ENCODE measurements around the gene TADA3. TPM values are rescaled to one million over a fixed set of nuclear protein-coding genes. Genes with fewer than 3 reads are reported as not detected.

TADA3 gene
- total RNA-seq, 1 donor: 102 TPM

DNA sequence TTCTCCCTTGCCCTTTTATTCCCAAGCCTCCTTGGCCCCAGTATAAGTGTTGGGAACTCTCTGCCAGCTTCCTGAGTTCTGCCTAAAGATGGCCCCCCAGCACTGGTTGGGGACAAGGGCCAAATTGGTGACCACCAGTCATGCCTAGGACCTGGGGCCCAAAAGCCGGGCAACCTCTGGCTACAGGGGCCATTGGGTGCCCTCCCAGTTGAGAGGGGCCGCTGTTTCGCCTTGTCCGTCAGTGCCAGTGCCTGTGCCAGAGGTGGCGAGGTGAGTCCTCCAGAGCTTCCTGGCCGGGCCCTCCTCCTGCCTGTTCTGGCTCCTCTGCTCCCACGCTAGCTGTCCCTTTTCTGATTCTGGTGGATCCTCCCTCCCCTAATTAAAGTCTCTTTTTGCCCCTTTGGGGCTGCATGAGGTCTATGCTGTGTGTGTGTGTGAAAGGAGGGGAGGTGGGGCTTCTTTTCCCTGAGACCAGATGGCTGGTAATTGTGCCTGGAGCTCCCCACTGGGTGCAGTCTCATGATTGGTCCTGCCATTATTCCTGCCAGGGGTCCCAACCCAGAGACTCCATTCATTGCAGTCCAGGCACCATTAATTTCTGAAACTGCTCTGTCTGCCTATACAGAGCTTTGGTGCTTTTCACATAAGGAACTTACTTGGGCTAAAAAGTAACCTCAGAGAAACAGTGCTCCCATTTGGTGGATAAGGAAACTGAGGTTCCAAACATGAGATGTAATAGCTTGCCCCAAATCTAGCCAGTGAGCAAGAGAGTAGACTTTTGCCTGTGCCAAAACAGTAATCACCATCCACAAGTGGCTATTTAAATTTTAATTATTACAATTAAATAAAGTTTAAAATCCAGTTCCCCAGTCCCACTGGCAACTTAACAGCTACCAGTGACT is 14.7 kb upstream of the TADA3 start:
- Histone ChIP-seq H3K79me2 (ENCODE audit: insufficient read depth, low read length) (peaks cover 11% of the 10 kb centered on the region), H3K4me3 (ENCODE audit: insufficient read depth, low read length) (no peak overlapping the region), H3K36me3 (ENCODE audit: insufficient read depth, low read length) (peaks cover 59% of the 10 kb centered on the region), H3K4me2 (ENCODE audit: insufficient read depth, low read length) (no peak overlapping the region), H3K9me3 (ENCODE audit: low read depth, low read length) (no peaks in the 10 kb centered on the region), H3K4me1 (ENCODE audit: insufficient read depth, low read length) (peaks cover 7% of the 10 kb centered on the region), H3K27ac (ENCODE audit: low read depth, low read length) (no peak overlapping the region), H2AFZ (ENCODE audit: low read length) (no peak overlapping the region), H4K20me1 (ENCODE audit: insufficient read depth, low read length) (no peaks in the 10 kb centered on the region), H3K27me3 (ENCODE audit: insufficient read depth, low read length) (no peaks in the 10 kb centered on the region)
- peak; percentile 42 for DNase-seq (ENCODE audit: insufficient read length, low spot score, missing footprints)
- TF ChIP-seq, protein P1, sequence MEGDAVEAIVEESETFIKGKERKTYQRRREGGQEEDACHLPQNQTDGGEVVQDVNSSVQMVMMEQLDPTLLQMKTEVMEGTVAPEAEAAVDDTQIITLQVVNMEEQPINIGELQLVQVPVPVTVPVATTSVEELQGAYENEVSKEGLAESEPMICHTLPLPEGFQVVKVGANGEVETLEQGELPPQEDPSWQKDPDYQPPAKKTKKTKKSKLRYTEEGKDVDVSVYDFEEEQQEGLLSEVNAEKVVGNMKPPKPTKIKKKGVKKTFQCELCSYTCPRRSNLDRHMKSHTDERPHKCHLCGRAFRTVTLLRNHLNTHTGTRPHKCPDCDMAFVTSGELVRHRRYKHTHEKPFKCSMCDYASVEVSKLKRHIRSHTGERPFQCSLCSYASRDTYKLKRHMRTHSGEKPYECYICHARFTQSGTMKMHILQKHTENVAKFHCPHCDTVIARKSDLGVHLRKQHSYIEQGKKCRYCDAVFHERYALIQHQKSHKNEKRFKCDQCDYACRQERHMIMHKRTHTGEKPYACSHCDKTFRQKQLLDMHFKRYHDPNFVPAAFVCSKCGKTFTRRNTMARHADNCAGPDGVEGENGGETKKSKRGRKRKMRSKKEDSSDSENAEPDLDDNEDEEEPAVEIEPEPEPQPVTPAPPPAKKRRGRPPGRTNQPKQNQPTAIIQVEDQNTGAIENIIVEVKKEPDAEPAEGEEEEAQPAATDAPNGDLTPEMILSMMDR (IDR thresholded peaks at IDR 0.05; ENCODE audit: extremely low read depth, low read depth, low read length): no peak

DNA sequence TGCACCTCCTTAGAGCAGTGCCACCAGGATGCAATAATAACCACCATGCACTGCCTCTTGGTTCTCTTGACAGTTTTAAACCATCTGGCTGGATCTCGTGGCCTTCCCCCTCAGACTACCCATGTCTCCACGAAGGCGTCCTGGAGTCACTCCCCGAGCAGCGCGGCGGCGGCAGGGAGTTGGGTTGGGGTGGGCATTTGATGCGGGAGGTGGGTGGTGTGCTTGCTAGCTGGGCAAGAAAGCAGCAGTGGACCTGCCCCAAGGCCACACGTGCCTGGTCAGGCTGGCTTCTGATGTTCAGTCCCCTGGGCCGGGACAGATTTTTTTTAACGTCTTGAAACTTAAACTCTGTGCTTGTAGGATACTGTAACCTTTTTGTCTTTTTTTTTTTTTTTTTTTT is 13.9 kb upstream of the TADA3 start:
- peaks cover 65% of the 10 kb centered on the region for H3K36me3 ChIP-seq (ENCODE audit: insufficient read depth, low read length)
- DNase-seq (ENCODE audit: insufficient read length, low spot score, missing footprints): no peak
- H4K20me1 ChIP-seq (ENCODE audit: insufficient read depth, low read length): no peaks in the 10 kb centered on the region
- H3K79me2 ChIP-seq (ENCODE audit: insufficient read depth, low read length): peaks cover 16% of the 10 kb centered on the region
- H3K9me3 ChIP-seq (ENCODE audit: low read depth, low read length): no peaks in the 10 kb centered on the region
- H3K4me2 ChIP-seq (ENCODE audit: insufficient read depth, low read length): no peak overlapping the region
- H3K27me3 ChIP-seq (ENCODE audit: insufficient read depth, low read length): no peaks in the 10 kb centered on the region
- peaks cover 7% of the 10 kb centered on the region for H3K4me1 ChIP-seq (ENCODE audit: insufficient read depth, low read length)
- no peak overlapping the region for H2AFZ ChIP-seq (ENCODE audit: low read length)
- H3K27ac ChIP-seq (ENCODE audit: low read depth, low read length): no peak overlapping the region
- H3K4me3 ChIP-seq (ENCODE audit: insufficient read depth, low read length): no peak overlapping the region
- TF ChIP-seq, protein P1 (IDR thresholded peaks at IDR 0.05; ENCODE audit: extremely low read depth, low read depth, low read length): no peak

DNA sequence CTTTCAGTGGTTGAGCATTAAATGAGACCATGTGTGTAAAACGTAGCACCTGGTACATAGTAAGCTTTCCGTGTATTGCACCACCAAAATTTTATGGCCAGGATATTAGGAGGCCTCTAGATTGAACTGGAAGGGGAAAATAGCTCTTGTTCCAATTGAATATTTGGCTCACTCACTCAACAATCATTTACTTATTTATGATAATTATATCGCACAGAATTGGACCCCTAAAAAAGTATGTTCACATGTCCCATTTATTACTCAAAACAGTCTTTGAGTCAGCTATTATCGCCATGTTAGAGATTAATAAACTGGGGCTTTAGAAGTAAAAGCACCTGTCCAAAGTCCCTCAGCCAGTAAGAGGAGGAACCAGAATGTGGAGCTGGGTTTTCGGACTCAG is 12.7 kb upstream of the TADA3 start:
- TF ChIP-seq, protein P1 (IDR thresholded peaks at IDR 0.05; ENCODE audit: extremely low read depth, low read depth, low read length): no peak
- H3K9me3 ChIP-seq (ENCODE audit: low read depth, low read length): no peaks in the 10 kb centered on the region
- peaks cover 75% of the 10 kb centered on the region for H3K36me3 ChIP-seq (ENCODE audit: insufficient read depth, low read length)
- H2AFZ ChIP-seq (ENCODE audit: low read length): no peak overlapping the region
- no peak for DNase-seq (ENCODE audit: insufficient read length, low spot score, missing footprints)
- H3K27ac ChIP-seq (ENCODE audit: low read depth, low read length): no peak overlapping the region
- no peak overlapping the region for H3K4me3 ChIP-seq (ENCODE audit: insufficient read depth, low read length)
- H3K79me2 ChIP-seq (ENCODE audit: insufficient read depth, low read length): peaks cover 19% of the 10 kb centered on the region
- peaks cover 7% of the 10 kb centered on the region for H3K4me1 ChIP-seq (ENCODE audit: insufficient read depth, low read length)
- H3K27me3 ChIP-seq (ENCODE audit: insufficient read depth, low read length): no peaks in the 10 kb centered on the region
- H3K4me2 ChIP-seq (ENCODE audit: insufficient read depth, low read length): no peak overlapping the region
- no peaks in the 10 kb centered on the region for H4K20me1 ChIP-seq (ENCODE audit: insufficient read depth, low read length)

DNA sequence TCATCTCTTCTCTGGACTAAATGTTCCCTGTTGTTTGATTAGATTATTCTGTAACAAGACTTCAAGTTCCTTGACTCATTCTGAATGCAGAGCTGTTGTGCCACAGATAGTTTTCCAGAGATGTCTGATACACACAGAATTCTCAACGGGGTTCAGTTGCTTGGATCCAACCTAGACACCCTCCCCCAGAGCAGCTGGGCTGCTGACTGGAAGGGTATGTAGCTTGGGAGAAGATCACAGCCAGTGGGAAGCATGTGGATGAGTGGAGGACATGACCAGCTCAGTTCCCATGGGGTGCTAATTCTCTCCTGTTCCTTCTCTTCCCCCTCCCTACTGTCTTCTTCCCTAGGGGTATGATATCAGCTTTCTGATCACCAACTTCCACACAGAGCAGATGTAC is 11.2 kb upstream of the TADA3 start:
- Histone ChIP-seq H3K4me1 (ENCODE audit: insufficient read depth, low read length) (no peaks in the 10 kb centered on the region), H2AFZ (ENCODE audit: low read length) (no peak overlapping the region), H3K27me3 (ENCODE audit: insufficient read depth, low read length) (no peaks in the 10 kb centered on the region), H3K79me2 (ENCODE audit: insufficient read depth, low read length) (peaks cover 28% of the 10 kb centered on the region), H3K9me3 (ENCODE audit: low read depth, low read length) (no peaks in the 10 kb centered on the region), H3K36me3 (ENCODE audit: insufficient read depth, low read length) (peaks cover 84% of the 10 kb centered on the region), H3K4me3 (ENCODE audit: insufficient read depth, low read length) (no peak overlapping the region), H3K4me2 (ENCODE audit: insufficient read depth, low read length) (no peak overlapping the region), H3K27ac (ENCODE audit: low read depth, low read length) (no peak overlapping the region), H4K20me1 (ENCODE audit: insufficient read depth, low read length) (peaks cover 3% of the 10 kb centered on the region)
- DNase-seq (ENCODE audit: insufficient read length, low spot score, missing footprints): peak; percentile 45
- TF ChIP-seq, protein P1 (IDR thresholded peaks at IDR 0.05; ENCODE audit: extremely low read depth, low read depth, low read length): no peak

Data from osteoblast (primary cell).